ENCODE measurements around the gene DDX49.
"Not testable (repeated sequence)": the region's sequence is repeated elsewhere in the genome, so short reads cannot be mapped to it uniquely, and the experiment has no call there.

The DDX49 gene

GRCh38 chr19:18901491-18901890, 18.0 kb upstream of the DDX49 start:
- DNase-seq (ENCODE audit: low read depth), result no peak
- no peak for TF ChIP-seq CTCF (IDR thresholded peaks at IDR 0.05; ENCODE audit: control insufficient read depth, extremely low read depth, insufficient read depth)
- H3K4me3 ChIP-seq (ENCODE audit: low read depth, low read length), result no peak overlapping the region

GRCh38 chr19:18902519-18902918, 17.0 kb upstream of the DDX49 start:
- H3K4me3 ChIP-seq (ENCODE audit: low read depth, low read length); DNase-seq (ENCODE audit: low read depth): not testable (repeated sequence)

GRCh38 chr19:18903156-18904037, 16.1 kb upstream of the DDX49 start:
- no peak overlapping the region for H3K4me3 ChIP-seq (ENCODE audit: low read depth, low read length)
- TF ChIP-seq CTCF (IDR thresholded peaks at IDR 0.05; ENCODE audit: control insufficient read depth, extremely low read depth, insufficient read depth), result no peak
- no peak for DNase-seq (ENCODE audit: low read depth)

GRCh38 chr19:18904334-18905057, 15.0 kb upstream of the DDX49 start:
- no peak for DNase-seq (ENCODE audit: low read depth)
- TF ChIP-seq CTCF (IDR thresholded peaks at IDR 0.05; ENCODE audit: control insufficient read depth, extremely low read depth, insufficient read depth), result no peak
- no peak overlapping the region for H3K4me3 ChIP-seq (ENCODE audit: low read depth, low read length)

- no peak overlapping the region for H3K4me3 ChIP-seq (ENCODE audit: low read depth, low read length)
- DNase-seq (ENCODE audit: low read depth), result no peak
- no peak for TF ChIP-seq CTCF (IDR thresholded peaks at IDR 0.05; ENCODE audit: control insufficient read depth, extremely low read depth, insufficient read depth)
These were observed 14.5 kb upstream of the DDX49 start for GRCh38 chr19:18905058-18905456.

- DNase-seq (ENCODE audit: low read depth), result no peak
- no peak for TF ChIP-seq CTCF (IDR thresholded peaks at IDR 0.05; ENCODE audit: control insufficient read depth, extremely low read depth, insufficient read depth)
- no peak overlapping the region for H3K4me3 ChIP-seq (ENCODE audit: low read depth, low read length)
These were observed 13.8 kb upstream of the DDX49 start for GRCh38 chr19:18905513-18906236.

All from LNCaP clone FGC (cell line).